CD4-positive, alpha-beta T cell treated with Interleukin-6 at 100 ng/mL for 8 hours (primary cell): ENCODE measurements around the gene KDM4B.

Experiments used
- DNase-seq: peaks from one replicate; pipeline ENCODE4 v3.0.0-alpha.2; 2020; ENCODE audit warnings: mixed read lengths, low spot score

The KDM4B gene

GRCh38 chr19:5091018-5091683 is 122.2 kb downstream of the KDM4B start:
- DNase-seq = no peak

DNA sequence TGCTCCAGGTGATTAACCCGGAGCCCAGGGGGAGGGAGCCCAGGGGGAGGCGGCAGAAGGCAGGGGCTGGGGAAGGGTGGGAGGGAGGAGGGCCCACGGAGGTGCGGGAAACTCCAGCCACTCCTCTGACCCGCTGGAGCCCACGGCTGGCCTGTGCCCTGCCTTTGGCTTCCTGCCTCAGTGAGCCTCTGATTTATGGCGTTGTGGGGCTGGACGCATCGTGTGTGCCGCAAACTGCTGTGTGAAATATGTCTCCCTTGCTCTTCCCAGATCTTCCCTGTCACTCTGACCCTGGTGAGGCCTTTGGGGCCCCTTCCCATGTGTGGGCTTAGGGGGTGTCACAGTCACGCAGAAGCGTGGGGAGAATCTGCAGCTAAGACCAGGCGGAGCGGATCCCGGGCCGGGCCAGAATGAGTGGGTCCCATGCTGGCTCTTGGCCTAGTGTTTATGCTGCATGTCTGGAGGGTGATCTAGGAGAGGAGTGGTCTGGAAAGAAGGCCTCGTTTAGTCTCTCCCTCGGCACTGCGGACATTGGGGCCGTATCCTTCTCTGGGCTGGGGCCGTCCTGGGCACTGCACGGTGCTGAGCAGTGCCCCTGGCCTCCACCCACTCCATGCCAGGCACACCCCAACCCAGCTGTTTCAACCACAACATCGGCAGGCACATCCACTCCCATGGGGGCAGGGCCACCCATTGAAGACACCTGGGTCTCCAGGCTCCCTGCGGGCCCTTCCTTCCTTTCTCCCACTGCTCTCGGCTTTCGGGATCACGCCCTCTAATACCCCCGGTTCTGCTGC is 123.0 kb downstream of the KDM4B start:
- DNase-seq = no peak

DNA sequence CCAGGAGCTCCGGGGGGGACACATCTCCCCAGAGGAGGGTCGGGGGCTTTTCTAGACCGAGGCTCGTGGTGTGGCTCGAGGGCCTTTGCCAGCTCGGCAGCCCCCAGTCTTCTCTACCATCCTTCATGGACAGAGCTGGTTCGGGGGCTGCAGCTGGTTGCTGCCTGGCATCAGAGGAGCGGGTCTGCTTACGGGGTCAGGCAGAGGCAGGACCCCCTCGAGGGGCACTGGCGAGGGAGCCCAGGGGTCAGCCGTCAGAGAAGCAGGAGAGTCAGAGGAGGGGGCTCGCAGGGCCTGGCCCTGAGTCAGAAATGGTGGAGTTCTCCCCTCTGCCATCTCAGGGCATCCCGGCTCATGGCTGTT is 123.5 kb downstream of the KDM4B start:
- DNase-seq = no peak

DNA sequence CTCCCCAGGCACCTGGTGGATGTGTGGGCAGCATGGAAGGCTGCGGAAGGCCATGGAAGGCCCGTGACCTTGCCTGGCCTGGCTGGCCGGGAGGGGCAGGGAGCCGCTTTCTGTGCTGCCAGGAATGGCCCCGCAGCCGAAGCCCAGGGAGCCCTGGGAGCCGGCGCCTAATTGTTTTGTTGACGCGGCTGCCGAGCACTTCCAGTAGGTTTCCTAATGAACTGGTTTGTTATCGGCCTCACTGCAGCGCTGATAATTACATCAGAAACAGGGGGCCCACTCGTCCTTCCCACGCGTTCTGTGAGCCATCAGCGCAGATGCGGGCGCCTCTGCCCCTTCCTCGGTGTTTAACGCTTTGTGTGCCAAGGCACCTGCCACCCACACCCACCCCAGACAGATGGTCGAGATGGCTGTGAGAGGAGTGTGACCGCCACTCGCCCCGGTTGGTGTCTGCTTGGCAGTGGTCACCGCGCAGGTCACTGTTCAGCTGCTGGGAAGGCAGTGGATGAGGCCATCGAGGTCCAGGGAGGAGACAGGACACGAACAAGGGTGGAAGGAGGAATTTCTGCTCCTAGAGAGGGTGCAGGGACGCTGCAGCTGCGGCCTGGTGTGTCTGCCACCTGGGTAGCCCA is 124.5 kb downstream of the KDM4B start:
- no peak for DNase-seq

DNA sequence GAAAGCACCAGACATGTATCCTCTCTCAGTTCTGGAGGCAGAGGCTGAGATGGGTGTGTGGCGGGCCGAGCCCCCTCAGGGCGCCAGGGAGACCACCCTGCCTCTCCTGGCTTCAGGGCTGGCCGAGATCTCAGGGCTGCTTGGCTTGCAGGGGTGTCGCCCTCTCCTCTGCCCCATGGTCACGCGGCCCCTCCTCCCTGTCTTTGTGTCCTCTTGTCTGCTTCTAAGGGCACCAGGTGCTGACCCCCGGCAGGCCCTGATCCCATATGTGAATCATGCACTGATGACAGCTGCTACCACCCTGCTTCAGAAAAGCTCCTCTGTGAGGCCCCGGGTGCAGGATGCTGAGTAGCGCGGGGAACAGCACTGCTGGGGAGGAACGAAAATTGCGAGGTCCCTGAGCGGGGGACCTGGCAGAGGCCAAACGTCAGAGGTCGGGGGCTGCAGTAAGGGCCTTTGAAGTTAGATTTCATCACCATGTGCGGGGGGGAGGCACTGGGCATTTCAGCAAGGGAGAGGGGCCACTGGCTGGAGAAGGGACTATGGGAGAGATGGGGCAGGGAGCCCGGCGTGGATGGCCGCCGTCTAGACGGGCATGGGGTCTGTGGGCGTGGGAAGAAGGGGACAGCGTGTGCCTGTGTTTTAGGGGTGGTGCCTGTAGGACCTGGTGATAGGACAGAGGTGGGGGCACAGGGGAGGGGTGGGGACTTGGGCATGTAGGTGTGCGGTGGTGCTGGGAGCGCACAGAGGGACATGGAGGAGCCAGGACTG is 125.2 kb downstream of the KDM4B start:
- no peak for DNase-seq

DNA sequence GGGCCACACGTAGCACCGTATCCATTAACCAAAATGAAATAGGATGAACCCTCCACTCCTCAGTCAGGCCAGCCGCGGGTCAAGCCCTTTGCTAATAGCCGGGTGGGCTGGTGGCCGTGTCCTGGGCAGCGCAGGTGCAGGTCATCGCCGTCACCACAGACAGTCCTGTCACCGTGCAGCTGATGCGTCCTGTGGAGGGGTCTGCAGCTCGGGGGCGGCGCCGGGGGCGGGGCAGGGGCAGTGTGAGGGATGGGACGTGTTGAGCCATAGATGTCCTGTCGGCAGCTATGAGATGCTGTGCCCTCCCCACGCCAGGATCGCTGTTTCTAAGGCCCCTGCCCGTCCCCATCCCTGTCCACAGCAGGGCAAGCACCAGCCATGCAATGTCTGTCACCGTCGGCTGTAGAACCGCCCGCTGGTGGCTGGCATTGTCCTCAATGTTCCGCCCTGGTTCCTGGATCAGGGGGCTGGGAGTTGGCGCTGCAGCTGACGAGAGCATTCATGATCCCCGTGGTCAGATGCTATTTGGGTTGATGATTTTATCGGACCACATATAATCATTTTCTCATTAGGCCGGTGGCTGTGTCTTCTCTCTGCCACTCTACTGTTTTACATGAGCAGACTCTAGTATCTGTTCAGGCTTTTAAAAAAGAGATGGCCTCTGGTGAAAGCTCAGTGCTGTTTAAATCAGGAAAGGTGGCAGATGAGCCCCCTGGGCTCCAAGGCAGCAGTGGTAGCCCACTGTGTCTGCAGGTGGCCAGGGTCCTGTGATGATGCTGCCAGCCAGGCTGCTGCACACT is 126.1 kb downstream of the KDM4B start:
- no peak for DNase-seq

DNA sequence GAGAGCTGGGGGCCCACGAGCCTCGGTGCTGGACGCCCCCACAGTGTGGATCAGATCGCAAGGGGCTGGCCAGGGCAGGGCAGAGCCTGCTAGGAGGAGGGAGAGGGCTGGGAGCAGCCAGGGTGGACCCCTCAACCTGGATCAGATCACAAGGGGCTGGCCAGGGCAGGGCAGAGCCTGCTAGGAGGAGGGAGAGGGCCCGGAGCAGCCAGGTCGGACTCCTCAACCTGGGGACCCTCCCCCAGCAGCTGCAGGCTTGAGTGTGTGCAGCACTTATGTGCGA is 126.6 kb downstream of the KDM4B start:
- DNase-seq = no peak

- no peak for DNase-seq
These were observed 127.6 kb downstream of the KDM4B start for GRCh38 chr19:5096536-5096935.

- DNase-seq = no peak
These were observed 128.5 kb downstream of the KDM4B start for GRCh38 chr19:5097331-5097930.

DNA sequence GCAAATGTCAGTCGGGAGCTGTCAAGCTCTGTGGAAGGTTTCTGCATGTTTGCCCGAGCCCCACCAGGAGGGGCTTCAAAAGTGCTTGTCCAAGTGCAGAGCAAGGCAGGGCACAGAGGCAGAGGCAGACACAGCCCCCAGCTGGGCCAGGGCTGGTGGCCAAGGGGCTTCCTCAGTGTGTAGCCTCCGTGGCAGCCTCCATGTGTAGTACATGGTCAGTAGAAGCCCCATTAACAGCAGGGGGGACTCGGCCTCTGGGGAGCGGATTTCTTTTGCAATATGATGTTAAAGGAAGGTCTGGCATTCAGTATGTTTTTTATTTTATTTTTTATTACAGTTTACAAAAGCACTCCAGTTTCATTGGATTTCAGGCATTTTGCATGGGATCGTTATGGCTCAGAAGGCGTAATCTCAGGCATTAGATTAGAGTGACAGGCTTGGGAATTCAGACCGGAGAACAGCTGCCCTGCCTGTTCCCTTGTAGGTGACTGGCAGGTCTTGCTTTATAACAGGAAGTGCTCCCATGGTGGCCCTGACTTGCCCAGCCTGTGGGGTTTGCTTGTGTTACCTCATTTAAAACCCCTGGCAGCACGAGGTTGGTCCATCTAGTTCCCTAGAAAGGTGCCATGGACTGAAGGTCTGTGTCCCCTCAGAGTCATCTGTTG is 129.2 kb downstream of the KDM4B start:
- no peak for DNase-seq

GRCh38 chr19:5098646-5099045 is 129.7 kb downstream of the KDM4B start:
- DNase-seq = no peak

DNA sequence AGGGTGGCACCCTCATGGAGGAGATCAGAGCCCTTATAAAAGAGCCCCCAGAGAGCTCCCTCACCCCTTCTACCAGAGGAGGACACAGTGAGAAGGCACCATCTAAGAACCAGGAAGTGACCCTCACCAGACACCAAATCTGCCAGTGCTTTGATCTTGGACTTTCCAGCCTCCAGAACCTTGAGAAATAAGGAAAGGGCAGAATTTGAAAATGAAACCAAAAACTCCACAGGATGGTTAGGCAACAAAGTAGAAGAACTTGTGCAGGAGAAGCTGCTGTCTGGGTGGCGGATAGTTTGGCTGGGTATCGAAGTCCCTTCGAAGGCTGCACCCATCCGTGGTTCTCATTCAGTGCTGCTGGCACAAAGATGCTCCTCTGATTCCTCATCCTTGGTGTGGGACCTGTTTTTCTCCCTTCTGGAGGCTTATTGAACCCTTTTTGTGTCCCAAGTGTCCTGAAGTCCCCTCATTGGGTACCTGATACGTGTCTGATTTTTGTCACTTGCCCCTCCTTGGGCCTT is 130.8 kb downstream of the KDM4B start:
- no peak for DNase-seq

DNA sequence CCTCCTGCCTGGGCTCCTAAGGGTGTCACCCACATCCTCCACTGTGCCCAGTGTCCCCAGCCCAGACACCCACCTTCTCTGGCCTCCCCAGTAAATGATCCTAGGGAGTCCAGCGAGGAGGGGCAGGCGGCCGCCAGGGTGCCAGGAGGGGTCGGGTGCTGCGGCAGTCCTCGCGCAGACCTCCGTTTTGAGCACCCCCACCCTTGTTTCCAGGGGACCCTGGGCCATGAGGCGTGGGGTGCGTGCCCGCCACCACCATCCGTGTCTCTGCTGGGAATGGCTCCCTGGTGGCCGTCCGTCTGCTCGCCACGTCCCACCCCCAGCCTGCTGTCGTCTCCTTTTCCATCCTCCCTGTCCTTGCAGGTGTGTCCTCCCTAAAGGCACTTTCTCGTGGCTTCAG is 133.0 kb downstream of the KDM4B start:
- no peak for DNase-seq

- DNase-seq = no peak
These were observed 133.6 kb downstream of the KDM4B start for GRCh38 chr19:5102520-5102919.

DNA sequence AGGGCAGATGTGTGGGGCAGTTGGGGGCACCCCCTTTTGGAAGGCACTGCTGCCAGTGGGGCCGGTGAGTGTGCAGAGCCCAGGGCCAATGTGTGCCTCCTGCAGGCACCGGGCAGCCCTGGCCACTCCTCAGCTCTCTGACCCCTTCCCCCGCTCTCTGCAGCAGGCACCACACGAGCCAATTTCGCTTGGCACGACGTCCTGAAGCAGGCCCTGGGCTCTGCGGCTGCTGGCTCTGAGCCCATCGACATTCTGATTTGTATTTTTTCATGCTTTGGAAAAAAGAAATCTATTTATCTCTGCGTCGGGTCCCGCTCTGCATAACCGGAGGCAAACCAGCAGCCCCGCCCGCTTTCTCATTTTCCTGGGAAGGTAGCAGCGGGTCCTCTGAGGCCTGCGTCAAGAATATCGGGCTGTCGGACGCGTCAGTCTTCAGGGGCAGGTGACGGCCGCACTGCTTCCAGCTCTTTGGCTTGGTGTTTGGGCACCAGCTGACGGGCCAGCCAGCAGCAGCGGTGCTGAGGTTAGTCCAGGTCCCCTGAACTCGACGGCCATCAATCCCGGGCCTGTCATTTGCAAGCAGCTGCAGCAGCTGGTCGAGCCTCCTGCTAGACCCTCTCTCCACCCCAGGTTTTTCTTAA is 134.3 kb downstream of the KDM4B start:
- DNase-seq = no peak

GRCh38 chr19:5103812-5104410 is 135.0 kb downstream of the KDM4B start:
- no peak for DNase-seq

GRCh38 chr19:5104871-5105351 is 136.0 kb downstream of the KDM4B start:
- DNase-seq = no peak

DNA sequence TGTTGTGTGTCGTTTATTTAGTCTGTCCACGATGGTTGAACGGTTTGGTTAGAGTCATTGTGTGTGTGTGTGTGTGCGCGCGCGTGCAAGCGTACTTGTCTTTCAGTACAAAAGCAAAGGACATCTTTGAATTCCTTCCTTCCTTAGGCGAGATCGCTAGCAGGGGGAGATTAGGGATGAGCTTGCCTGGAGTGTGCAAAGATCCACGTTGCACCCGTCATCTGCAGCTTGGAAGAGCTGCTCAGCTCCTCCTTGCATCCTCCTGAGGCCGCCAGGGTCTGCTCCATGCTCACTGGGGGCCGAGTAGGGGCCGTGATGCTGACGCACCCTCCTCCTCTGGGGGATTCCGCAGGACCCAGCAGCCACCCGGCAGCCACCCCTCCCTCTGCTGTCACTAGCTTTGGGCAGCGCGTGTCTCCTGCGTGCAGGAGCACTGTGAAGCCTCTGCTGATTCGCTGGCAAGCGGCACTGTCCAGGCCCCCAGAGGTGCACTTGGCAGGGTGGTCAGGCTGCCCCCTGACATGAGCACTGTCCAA is 137.3 kb downstream of the KDM4B start:
- DNase-seq = no peak

GRCh38 chr19:5106971-5107370 is 138.1 kb downstream of the KDM4B start:
- no peak for DNase-seq
